HG02798 (cell line): ENCODE results near the gene DNAI4.
"Not testable (repeated sequence)": the region's sequence is repeated elsewhere in the genome, so short reads cannot be mapped to it uniquely, and the experiment has no call there.

Source experiments
- ATAC-seq: cut with Tn5 transposase; IDR thresholded peaks from one replicate; pipeline ENCODE4 v1.9.1; 2021; ENCODE audit warnings: mild to moderate bottlenecking; ENCODE audit not compliant: unreplicated experiment, poor library complexity

DNAI4 gene, protein sequence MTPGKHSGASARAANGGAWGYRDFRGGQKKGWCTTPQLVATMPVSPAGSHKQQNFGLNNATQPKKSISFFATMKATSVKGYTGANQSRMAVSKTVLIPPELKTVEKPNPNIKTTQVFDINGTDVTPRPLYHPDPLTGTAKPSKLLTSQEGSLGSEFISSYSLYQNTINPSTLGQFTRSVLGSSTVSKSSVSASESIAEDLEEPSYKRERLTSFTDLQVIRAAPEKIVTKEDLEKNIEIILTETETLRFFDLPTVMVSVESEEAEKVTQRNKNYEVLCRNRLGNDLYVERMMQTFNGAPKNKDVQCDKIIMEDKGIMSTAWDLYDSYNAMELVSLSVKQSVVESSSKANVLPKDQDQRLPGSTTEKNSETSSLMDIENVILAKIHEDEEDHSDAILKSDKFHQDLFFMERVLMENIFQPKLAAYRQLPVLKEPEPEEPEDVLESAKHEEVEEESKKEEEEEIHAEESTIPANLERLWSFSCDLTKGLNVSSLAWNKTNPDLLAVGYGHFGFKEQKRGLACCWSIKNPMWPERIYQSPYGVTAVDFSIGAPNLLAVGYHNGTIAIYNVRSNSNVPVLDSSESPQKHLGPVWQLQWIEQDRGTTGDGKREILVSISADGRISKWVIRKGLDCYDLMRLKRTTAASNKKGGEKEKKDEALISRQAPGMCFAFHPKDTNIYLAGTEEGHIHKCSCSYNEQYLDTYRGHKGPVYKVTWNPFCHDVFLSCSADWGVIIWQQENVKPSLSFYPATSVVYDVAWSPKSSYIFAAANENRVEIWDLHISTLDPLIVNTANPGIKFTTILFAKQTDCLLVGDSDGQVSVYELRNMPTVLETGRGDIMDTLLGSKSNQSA

DNA sequence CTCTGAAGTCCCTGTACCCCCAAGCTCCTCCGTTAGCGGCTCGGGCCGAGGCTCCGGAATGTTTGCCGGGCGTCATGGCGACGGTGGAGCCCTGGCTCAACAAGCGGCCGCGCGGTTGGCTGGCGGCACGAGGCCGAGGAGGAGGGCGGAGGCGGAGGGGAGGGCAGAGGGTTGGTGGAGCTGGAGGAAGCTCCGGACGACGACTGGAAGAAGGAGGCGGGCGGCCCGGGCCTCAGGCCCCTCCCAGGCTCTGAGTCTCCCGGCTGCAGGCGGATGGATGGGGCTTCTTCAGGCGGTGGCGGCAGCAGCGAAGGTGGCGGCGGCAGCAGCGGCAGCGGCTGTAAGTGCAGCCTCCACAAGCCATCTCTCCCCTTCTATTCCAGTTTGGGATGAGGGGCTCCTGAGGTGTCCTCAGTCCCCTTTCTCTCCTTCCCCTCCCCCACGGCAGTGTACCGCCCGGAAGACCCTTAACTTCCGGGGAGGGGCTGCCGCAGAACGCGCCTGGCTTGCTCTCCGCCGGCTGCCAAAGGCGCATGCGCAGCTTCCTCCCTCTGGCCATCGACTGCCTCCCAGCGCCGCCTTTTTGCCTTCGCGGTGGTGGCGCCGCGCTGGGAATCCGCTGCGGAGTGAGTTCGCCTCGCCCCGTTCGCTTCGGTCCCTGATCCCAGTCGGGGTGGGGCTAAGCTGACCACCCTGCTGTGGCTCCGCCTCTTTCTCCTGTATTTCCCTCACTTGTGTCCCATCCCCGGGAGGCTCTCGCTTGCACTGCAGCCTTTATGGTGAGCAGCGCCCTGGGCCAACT lies at the start of gene DNAI4, which contains the start of gene MIER1:
Gene DNAI4, minus strand, starts transcription at position 101 of the 802 bp plus-strand sequence. Its CDS starts 25 bp downstream, at position 76.
Gene MIER1, plus strand, starts transcription at position 235 of the 802 bp plus-strand sequence. Its CDS starts 39 bp downstream, at position 274.
- peak; percentile 96 for ATAC-seq

- ATAC-seq = no peak
Observed at GRCh38 chr1:66968574-66968973, 43.9 kb upstream of the DNAI4 start.

DNA sequence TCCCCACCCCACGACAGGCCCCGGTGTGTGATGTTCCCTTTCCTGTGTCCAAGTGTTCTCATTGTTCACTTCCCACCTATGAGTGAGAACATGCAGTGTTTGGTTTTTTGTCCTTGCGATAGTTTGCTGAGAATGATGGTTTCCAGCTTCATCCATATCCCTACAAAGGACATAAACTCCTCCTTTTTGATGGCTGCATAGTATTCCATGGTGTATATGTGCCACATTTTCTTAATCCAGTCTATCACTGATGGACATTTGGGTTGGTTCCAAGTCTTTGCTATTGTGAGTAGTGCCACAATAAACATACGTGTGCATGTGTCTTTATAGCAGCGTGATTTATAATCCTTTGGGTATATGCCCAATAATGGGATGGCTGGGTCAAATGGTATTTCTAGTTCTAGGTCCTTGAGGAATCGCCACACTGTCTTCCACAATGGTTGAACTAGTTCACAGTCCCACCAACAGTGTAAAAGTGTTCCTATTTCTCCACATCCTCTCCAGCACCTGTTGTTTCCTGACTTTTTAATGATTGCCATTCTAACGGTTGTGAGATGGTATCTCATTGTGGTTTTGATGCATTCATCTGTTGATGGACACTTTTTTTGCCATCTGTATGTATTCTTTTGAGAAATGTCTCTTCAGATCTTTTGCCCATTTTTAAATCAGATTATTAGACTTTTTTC lies 41.7 kb upstream of the DNAI4 start:
- ATAC-seq = not testable (repeated sequence)

DNA sequence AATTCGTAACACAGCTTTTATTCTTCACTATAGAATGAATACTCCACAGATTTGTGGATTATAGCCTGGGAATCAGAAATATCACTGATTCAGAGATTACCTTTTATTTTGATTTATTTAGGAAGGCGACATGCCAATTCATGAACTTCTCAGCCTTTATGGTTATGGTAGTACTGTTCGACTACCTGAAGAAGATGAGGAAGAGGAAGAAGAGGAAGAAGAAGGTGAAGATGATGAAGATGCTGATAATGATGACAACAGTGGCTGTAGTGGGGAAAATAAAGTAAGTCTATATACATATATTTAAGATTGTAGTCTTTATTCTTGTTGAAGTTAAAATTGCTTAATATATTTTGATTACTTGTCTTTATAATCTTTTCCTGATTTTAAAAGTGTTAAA lies 33.3 kb upstream of the DNAI4 start:
- no peak for ATAC-seq

DNA sequence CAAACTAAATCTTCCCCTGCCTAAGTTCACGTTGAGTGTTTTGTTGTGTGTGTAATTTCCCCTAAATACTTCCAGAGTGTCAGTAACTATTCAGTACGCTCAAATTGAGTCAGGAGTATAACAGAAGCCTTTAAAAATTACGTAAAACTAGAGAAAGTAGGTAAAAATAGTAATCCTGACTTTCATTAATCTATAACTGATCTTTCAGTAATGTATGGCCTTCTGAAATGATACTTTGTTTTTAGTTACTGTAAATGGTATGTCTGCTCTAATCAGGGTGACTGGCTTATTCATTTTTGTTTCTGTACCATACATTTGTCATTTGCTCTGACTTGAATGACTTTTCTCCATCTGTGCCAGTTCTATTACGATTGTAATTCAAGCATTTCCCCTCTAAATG lies 29.6 kb upstream of the DNAI4 start:
- peak; percentile 76 for ATAC-seq

GRCh38 chr1:66951513-66951912 lies 26.9 kb upstream of the DNAI4 start:
- no peak for ATAC-seq

GRCh38 chr1:66947267-66947666 lies 22.6 kb upstream of the DNAI4 start:
- ATAC-seq = no peak

DNA sequence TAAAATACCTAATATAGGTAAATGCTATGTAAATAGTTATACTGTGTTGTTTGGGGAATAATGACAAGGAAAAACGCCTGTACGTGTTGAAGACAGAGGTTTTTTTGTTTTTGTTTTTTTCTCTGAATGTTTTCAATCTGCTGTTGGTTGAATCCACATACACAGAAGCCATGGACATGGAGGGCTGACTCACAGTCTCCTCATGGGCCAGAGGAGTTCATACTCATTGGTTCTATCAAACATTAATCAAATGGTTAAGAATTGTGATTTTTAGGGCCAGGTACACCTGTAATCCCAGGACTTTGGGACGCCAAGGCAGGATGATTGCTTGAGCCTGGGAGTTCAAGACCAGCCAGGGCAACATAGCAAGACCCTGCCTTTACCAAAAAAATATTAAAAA lies 20.7 kb upstream of the DNAI4 start:
- no peak for ATAC-seq

- no peak for ATAC-seq
Observed at GRCh38 chr1:66944330-66945274, 19.9 kb upstream of the DNAI4 start.

- ATAC-seq = no peak
Observed at GRCh38 chr1:66943361-66943969, 18.8 kb upstream of the DNAI4 start.

DNA sequence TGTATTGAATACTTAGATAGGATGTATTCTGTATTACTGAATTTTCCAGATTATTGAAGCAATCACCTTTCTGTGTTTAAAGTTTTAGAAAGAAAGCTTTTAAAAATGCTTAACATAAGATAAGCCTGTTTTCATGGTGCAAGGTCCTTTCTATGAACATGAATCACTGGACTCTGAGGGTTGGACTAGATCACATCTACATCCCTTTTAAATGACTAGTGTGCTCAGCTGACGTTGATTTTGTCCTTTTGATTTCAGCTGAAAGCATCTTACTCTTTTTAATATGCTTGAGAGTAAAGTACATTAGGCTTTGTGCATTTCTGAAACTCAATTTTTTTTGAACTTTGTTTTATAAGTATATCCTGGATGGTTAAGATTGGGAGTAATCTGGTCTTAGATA lies 16.3 kb upstream of the DNAI4 start:
- no peak for ATAC-seq

DNA sequence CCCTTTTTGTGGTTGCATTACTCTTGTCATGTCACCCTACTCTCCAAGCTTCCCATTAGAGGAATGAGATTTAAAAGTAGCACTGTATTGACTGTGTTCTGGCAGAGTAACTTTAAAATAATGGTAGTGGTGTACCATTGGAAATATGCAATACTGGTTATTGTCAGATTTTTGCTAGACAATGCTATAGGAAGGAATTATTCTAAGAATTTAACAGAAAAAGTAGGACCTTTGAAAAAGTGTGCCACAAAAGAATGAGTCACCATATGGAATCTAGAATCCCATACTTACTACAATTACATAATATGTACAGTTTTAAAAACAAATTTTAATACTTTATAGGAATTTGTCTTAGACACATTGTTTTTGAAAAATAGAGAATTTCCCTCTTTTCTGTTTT lies 14.0 kb upstream of the DNAI4 start:
- no peak for ATAC-seq

GRCh38 chr1:66937529-66938234 lies 13.0 kb upstream of the DNAI4 start:
- no peak for ATAC-seq

- ATAC-seq = no peak
Observed at GRCh38 chr1:66933887-66934700, 9.4 kb upstream of the DNAI4 start.

DNA sequence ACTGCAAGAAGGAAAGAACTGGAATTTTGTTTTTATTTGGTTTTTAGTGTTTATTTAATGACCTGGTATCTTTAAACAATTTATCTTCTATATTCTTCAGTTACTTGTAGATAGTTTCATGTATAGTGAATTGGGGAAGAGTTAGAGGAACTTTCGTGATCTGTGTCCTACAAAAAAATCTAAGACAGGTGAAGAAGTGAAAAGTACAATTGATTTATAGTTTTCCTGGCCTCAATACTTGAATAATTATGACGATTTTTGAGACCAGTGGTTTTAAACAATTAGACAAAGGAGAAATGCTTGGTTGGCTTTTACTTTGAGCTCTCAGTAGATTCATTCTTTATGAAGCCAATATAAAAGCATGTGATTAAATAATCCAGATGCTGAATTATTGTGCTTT lies 7.6 kb upstream of the DNAI4 start:
- ATAC-seq = no peak

DNA sequence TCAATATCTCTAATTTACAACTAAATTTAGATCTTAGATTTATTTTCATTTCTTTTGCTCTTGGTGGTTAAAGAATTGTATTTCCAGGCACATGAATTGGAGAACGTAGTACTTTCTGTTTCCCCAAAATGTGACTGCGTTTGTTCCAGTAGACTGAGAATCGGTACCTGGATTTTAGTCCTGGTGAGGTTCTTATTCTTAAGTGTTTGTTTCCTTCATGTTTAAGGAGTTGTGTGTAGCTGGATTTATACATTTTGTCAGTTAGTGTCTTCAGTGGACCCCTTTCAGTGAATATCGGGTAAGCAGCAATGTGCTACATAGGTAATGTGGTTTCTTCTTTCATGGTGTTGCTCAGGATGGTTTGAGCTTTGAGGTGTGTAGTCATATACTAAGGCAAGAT lies 6.9 kb upstream of the DNAI4 start:
- ATAC-seq = no peak

- ATAC-seq = no peak
Observed at GRCh38 chr1:66930823-66931174, 6.1 kb upstream of the DNAI4 start.
